GM23248 (cell line): ENCODE measurements around the gene CHRM3.

Experiments
- EZH2 ChIP-seq: fragments of 200-600 bp; sonication (generic); IDR thresholded peaks from 2 replicates; pipeline ENCODE4 v1.6.1; 2018; ENCODE audit warnings: antibody characterized with exemption, mild to moderate bottlenecking; ENCODE audit not compliant: insufficient read depth, poor library complexity, severe bottlenecking
- EZH2phosphoT487 ChIP-seq: fragments of 200-600 bp; sonication (generic); IDR thresholded peaks from 2 replicates; pipeline ENCODE4 v1.6.1; 2018; ENCODE audit warnings: antibody characterized with exemption, moderate library complexity, mild to moderate bottlenecking, low read depth; ENCODE audit not compliant: insufficient read depth

DNA sequence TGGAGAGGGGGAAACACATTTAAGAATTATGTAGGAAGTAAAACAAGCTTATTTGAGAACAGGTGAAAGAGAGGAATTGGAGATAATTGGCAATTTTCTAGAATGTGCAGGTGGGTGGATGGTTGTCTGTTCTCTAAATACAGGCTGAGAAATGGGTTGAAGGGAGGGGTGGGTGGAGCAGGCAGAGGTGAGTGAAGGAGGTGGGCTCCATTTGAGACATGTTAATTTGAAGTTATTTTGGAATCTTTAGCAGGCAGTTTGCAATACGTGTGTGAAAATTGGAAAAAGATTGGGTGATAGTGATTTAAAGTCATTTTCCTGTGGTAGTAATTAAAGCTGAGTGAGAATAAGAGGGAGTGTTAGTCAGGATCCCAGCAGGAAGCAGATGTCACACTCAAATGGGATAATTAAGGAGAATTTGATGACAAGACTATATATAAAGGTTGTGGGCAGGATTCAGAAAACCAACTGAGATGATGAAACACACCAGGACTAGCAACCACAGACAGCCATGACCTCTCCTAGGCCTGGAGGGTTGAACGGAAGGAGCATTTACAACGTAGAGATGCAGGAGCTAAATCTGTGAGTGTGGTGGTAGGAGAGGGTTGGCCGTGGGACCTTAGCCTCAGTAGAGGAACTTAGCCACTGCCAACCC, 40.6 kb downstream of the CHRM3 start:
- TF ChIP-seq EZH2: no peak
- TF ChIP-seq EZH2phosphoT487: no peak
